Fibroblast of upper back skin (primary cell): Measurements from ENCODE around the gene SPATA31D4.

Experiments
- DNase-seq: peaks from one replicate; pipeline ENCODE4 v3.0.0-alpha.2; 2013

Gene SPATA31D4

GRCh38 chr9:81968026-81968425 lies 39.8 kb downstream of the SPATA31D4 start:
- no peak for DNase-seq

GRCh38 chr9:81969971-81970370 lies 41.7 kb downstream of the SPATA31D4 start:
- DNase-seq = peak; percentile 2

GRCh38 chr9:81971727-81972126 lies 43.5 kb downstream of the SPATA31D4 start:
- no peak for DNase-seq

GRCh38 chr9:81974764-81975163 lies 46.5 kb downstream of the SPATA31D4 start:
- no peak for DNase-seq

- no peak for DNase-seq
Measured at GRCh38 chr9:81976351-81976750, 48.1 kb downstream of the SPATA31D4 start.

GRCh38 chr9:81979196-81979595 lies 51.0 kb downstream of the SPATA31D4 start:
- DNase-seq = no peak

GRCh38 chr9:81980568-81980967 lies 52.3 kb downstream of the SPATA31D4 start:
- peak; percentile 33 for DNase-seq

- no peak for DNase-seq
Measured at GRCh38 chr9:81981883-81982282, 53.7 kb downstream of the SPATA31D4 start.
